Neutrophil (primary cell): ENCODE data around the gene DYNLL2.
"Not testable (repeated sequence)": the region's sequence is repeated elsewhere in the genome, so short reads cannot be mapped to it uniquely, and the experiment has no call there.

Source experiments
- H3K27ac ChIP-seq: fragments of 200-600 bp; sonication (generic); 2 replicates; pipeline ENCODE4 v1.5.1; 2016; ENCODE audit warnings: mild to moderate bottlenecking, moderate library complexity
- H3K27me3 ChIP-seq: fragments of 200-600 bp; sonication (generic); 2 replicates; pipeline ENCODE4 v1.6.0; 2016; ENCODE audit warnings: mild to moderate bottlenecking
- H3K36me3 ChIP-seq: fragments of 200-600 bp; sonication (generic); 2 replicates; pipeline ENCODE4 v1.5.1; 2017
- H3K4me1 ChIP-seq, 2 experiments: fragments of 200-600 bp in 1 of 2; sonication (generic) in 1 of 2; 1 replicate in 1 of 2; 2 replicates in 1 of 2; pipeline versions ENCODE4 v1.5.1 to v1.6.1; 2013 to 2016; ENCODE audit warnings: low read depth in 1 of 2, low read length in 1 of 2, mild to moderate bottlenecking in 1 of 2, moderate library complexity in 1 of 2; ENCODE audit not compliant: control insufficient read depth in 1 of 2, insufficient read depth in 1 of 2
- H3K4me3 ChIP-seq, 2 experiments: fragments of 200-600 bp in 1 of 2; sonication (generic) in 1 of 2; 1 replicate in 1 of 2; 2 replicates in 1 of 2; pipeline ENCODE4 v1.5.1; 2013 to 2016; ENCODE audit warnings: low read depth in 1 of 2, low read length in 1 of 2, mild to moderate bottlenecking in 1 of 2, moderate library complexity in 1 of 2
- H3K9me3 ChIP-seq: fragments of 200-600 bp; sonication (generic); 2 replicates; pipeline ENCODE4 v1.5.1; 2016
- TF ChIP-seq, protein P1 (sequence below): fragments of 200-600 bp; sonication (generic); IDR thresholded peaks from 2 replicates; pipeline ENCODE4 v1.5.1; 2016; ENCODE audit warnings: antibody characterized with exemption

The DYNLL2 gene

DNA sequence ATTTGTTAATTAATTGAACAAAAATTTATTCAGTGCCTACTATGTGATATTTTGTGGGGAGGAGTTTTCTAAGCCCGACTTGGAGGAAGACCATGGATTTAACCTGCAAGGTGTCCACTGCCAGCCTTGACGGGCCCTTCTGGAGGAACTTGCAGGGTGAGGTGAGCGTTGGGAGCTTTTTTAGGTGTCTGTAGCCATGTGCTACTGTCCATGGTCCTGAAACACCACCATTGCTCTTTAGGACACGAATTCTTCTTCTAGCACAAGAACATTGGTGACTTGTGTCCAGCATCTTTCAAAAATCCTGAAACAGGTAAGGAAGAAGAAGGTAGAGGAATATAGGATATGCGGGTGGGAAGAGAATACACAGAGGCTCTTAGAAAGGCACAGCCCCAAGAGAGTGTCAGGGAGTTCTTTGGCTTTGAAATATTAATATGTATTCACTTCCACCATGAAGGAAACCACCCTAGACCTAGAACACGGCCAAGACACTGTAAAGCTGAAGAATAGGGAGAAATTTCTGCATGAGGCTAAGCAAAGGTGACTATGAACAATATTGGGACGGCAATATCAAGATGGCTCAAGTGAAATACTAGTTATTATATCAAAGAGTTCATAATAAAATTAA lies 37.1 kb downstream of the DYNLL2 start:
- TF ChIP-seq, protein P1, sequence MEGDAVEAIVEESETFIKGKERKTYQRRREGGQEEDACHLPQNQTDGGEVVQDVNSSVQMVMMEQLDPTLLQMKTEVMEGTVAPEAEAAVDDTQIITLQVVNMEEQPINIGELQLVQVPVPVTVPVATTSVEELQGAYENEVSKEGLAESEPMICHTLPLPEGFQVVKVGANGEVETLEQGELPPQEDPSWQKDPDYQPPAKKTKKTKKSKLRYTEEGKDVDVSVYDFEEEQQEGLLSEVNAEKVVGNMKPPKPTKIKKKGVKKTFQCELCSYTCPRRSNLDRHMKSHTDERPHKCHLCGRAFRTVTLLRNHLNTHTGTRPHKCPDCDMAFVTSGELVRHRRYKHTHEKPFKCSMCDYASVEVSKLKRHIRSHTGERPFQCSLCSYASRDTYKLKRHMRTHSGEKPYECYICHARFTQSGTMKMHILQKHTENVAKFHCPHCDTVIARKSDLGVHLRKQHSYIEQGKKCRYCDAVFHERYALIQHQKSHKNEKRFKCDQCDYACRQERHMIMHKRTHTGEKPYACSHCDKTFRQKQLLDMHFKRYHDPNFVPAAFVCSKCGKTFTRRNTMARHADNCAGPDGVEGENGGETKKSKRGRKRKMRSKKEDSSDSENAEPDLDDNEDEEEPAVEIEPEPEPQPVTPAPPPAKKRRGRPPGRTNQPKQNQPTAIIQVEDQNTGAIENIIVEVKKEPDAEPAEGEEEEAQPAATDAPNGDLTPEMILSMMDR: no peak
- no peak overlapping the region for H3K4me3 ChIP-seq
- no peaks in the 10 kb centered on the region for H3K9me3 ChIP-seq
- H3K4me1 ChIP-seq: no peaks in the 10 kb centered on the region
- H3K27ac ChIP-seq: no peak overlapping the region
- H3K36me3 ChIP-seq: no peaks in the 10 kb centered on the region
- H3K27me3 ChIP-seq: peaks cover 75% of the 10 kb centered on the region

DNA sequence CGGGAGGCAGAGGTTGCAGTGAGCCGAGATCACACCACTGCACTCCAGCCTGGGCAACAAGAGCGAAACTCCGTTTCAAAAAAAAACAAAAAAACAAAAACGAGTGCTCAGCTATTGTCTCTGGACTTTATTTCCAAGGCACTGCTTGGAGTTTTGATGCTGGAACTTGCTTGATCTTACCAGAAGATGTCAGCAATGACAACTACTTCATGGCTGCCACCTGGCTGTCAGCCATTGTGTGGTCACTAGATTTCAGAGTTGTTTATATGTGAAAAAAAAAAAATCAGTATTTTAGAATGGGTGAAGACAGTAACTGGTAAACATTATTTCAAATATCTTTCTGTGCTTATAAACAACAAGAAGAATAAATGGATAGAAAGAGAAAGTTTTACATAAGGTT lies 38.7 kb downstream of the DYNLL2 start:
- peaks cover 76% of the 10 kb centered on the region for H3K27me3 ChIP-seq
- no peaks in the 10 kb centered on the region for H3K36me3 ChIP-seq
- H3K4me1 ChIP-seq: no peaks in the 10 kb centered on the region
- no peak overlapping the region for H3K4me3 ChIP-seq
- H3K27ac ChIP-seq: no peak overlapping the region
- no peaks in the 10 kb centered on the region for H3K9me3 ChIP-seq
- TF ChIP-seq, protein P1: no peak

DNA sequence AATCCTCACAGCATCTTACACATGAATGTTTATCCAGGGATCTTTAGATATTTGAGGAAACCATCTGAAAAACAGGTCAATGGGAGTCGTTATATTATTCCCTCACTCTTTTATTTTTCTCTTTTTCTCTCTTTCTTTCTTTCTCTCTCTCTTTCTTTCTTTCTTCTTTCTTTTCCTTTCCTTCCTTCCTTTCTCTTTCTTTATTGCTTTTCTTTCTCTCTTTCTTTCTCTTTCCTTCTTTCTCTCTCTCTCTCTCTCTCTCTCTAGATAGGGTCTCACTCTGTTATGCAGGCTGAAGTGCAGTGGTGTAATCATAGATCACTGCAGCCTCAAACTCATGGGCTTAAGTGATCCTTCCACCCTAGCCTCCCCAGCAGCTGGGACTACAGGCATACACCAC lies 44.6 kb downstream of the DYNLL2 start:
- H3K4me3 ChIP-seq: no peak overlapping the region
- no peaks in the 10 kb centered on the region for H3K4me1 ChIP-seq
- no peaks in the 10 kb centered on the region for H3K9me3 ChIP-seq
- peaks cover 62% of the 10 kb centered on the region for H3K27me3 ChIP-seq
- TF ChIP-seq, protein P1: no peak
- H3K27ac ChIP-seq: no peak overlapping the region
- H3K36me3 ChIP-seq: no peaks in the 10 kb centered on the region

DNA sequence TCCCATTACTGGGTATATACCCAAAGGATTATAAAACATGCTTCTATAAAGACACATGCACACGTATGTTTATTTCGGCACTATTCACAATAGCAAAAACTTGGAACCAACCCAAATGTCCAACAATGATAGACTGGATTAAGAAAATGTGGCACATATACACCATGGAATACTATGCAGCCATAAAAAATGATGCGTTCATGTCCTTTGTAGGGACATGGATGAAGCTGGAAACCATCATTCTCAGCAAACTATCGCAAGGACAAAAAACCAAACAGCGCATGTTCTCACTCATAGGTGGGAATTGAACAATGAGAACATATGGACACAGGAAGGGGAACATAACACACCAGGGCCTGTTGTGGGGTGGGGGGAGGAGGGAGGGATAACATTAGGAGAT lies 49.5 kb downstream of the DYNLL2 start:
- H3K4me3 ChIP-seq, H3K4me1 ChIP-seq, H3K27ac ChIP-seq, H3K36me3 ChIP-seq, H3K9me3 ChIP-seq: not testable (repeated sequence)
- peaks cover 71% of the 10 kb centered on the region for H3K27me3 ChIP-seq

DNA sequence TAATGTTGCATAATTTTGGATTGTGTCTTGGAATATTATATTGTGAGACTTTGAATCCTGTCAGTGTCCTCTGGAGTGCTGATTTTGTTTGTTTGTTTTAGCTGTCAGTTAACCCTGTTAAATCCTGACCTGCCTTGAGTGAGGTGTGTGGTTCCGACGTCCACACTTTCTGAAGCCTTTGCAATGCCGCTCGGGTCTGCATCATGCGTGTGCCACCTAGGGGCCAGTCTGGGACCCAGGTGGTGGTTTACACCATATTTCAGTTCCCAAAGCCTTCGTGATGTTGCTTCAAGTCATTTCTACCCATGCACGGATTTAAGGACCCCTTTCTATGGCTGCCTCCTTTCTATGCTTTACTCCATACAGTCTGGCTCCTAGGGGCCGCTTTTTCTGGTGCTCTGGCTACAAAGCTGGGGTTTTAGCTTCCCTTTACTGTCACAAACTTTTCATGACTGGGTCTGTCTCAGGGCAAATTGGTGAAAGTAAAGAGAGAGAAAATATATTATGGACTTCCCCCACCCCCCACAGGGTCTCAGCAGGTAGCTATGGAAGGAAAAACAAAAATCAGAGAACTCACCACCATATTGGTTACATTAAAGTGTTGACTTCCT lies 53.6 kb downstream of the DYNLL2 start:
- Histone ChIP-seq H3K27me3 (peaks cover 82% of the 10 kb centered on the region), H3K27ac (no peak overlapping the region), H3K4me3 (no peak overlapping the region), H3K36me3 (no peaks in the 10 kb centered on the region), H3K4me1 (no peaks in the 10 kb centered on the region), H3K9me3 (no peaks in the 10 kb centered on the region)
- TF ChIP-seq, protein P1: no peak

DNA sequence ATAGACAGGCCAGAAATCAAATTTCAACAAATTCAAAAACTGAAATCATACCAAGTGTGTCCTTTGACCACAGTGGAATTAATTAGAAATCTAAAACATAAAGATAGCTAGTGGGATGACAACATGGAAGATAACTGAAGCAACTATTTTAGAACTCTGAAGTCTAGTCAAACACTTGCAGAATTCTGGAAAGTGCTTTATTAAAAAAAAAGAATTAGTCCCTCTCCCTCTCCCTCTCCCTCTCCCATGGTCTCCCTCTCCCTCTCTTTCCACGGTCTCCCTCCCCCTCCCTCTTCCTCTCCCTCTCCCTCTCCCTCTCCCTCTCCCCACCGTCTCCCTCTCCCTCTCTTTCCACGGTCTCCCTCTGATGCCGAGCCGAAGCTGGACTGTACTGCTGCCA lies 58.3 kb downstream of the DYNLL2 start:
- Histone ChIP-seq H3K27me3 (peaks cover 49% of the 10 kb centered on the region), H3K4me3 (no peak overlapping the region), H3K36me3 (no peaks in the 10 kb centered on the region), H3K27ac (no peak overlapping the region), H3K4me1 (no peaks in the 10 kb centered on the region), H3K9me3 (no peaks in the 10 kb centered on the region)
- TF ChIP-seq, protein P1: no peak

DNA sequence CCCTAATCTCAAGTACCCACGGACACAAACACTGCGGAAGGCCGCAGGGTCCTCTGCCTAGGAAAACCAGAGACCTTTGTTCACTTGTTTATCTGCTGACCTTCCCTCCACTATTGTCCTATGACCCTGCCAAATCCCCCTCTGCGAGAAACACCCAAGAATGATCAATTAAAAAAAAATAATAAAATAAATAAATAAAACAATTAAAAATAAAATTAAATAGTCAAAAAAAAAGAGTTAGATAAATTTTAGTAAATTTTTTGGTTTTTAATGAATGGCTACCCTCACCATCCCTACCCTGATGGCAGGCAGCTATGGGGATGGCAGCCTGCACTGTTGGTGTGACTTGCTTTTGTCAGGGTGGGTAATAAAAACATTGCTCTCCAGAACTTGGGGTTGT lies 60.1 kb downstream of the DYNLL2 start:
- H3K36me3 ChIP-seq: not testable (repeated sequence)

More for the DNA sequence above, 60.1 kb downstream of the DYNLL2 start:
- H3K27me3 ChIP-seq: peaks cover 38% of the 10 kb centered on the region
- not testable (repeated sequence) for H3K4me1 ChIP-seq, H3K9me3 ChIP-seq, H3K27ac ChIP-seq, H3K4me3 ChIP-seq
